Keratinocyte (primary cell): ENCODE results near the gene CREG2. TPM values are rescaled to one million over a fixed set of nuclear protein-coding genes. Genes with fewer than 3 reads are reported as not detected.

Experiments
- DNase-seq: peaks from one replicate; pipeline ENCODE4 v3.0.0-alpha.2; 2011; ENCODE audit warnings: low read depth, missing footprints, low spot score
- FAIRE-seq: peaks from 2 replicates; lab custom pipeline; 2011; peaks lifted over from hg19 to GRCh38; lab: Jason Lieb, UNC
- H2AFZ ChIP-seq: 2 replicates; pipeline ENCODE4 v1.6.0; 2012; ENCODE audit warnings: low read length, control low read depth, inconsistent platforms; ENCODE audit not compliant: control insufficient read depth
- H3K27ac ChIP-seq: 2 replicates; pipeline ENCODE4 v1.5.1; 2011; ENCODE audit warnings: low read length; ENCODE audit not compliant: control insufficient read depth, insufficient read depth
- H3K27me3 ChIP-seq: 3 replicates; pipeline ENCODE4 v1.6.0; 2011; ENCODE audit warnings: low read length; ENCODE audit not compliant: control insufficient read depth, insufficient read depth; ENCODE audit errors: extremely low read depth
- H3K36me3 ChIP-seq, 2 experiments: 2 replicates in 1 of 2; 3 replicates in 1 of 2; pipeline ENCODE4 v1.5.1; 2011; ENCODE audit warnings: low read length in 2 of 2, mild to moderate bottlenecking in 1 of 2; ENCODE audit not compliant: control insufficient read depth in 2 of 2, insufficient read depth in 2 of 2; ENCODE audit errors: extremely low read depth in 1 of 2
- H3K4me1 ChIP-seq: 3 replicates; pipeline ENCODE4 v1.5.1; 2011; ENCODE audit warnings: low read length; ENCODE audit not compliant: control insufficient read depth, insufficient read depth; ENCODE audit errors: extremely low read depth
- H3K4me2 ChIP-seq: 3 replicates; pipeline ENCODE4 v1.6.0; 2011; ENCODE audit warnings: low read depth, low read length; ENCODE audit not compliant: control insufficient read depth, insufficient read depth; ENCODE audit errors: extremely low read depth
- H3K4me3 ChIP-seq, 3 experiments: fragments of 200-600 bp in 1 of 3; sonication (generic) in 1 of 3; 2 replicates in 2 of 3; 3 replicates in 1 of 3; pipeline ENCODE4 v1.5.1; 2011 to 2016; ENCODE audit warnings: low read length in 3 of 3, mild to moderate bottlenecking in 3 of 3, control low read depth in 2 of 3, inconsistent platforms in 1 of 3, low read depth in 1 of 3, mixed read lengths in 1 of 3, mixed run types in 1 of 3, moderate library complexity in 1 of 3; ENCODE audit not compliant: control insufficient read depth in 2 of 3, insufficient read depth in 2 of 3; ENCODE audit errors: extremely low read depth in 1 of 3
- H3K79me2 ChIP-seq: 2 replicates; pipeline ENCODE4 v1.6.0; 2012; ENCODE audit warnings: low read length; ENCODE audit not compliant: control insufficient read depth, insufficient read depth
- H3K9ac ChIP-seq: 3 replicates; pipeline ENCODE4 v1.6.0; 2011; ENCODE audit warnings: low read length; ENCODE audit not compliant: control insufficient read depth, insufficient read depth; ENCODE audit errors: extremely low read depth
- H3K9me1 ChIP-seq: 3 replicates; pipeline ENCODE4 v1.6.0; 2011; ENCODE audit warnings: low read length; ENCODE audit not compliant: control insufficient read depth, insufficient read depth; ENCODE audit errors: extremely low read depth
- H3K9me3 ChIP-seq: 2 replicates; pipeline ENCODE4 v1.5.1; 2012; ENCODE audit warnings: low read depth, low read length; ENCODE audit not compliant: control insufficient read depth
- H4K20me1 ChIP-seq: 3 replicates; pipeline ENCODE4 v1.6.0; 2011; ENCODE audit warnings: low read length; ENCODE audit not compliant: control insufficient read depth, insufficient read depth; ENCODE audit errors: extremely low read depth
- CTCF ChIP-seq, 3 experiments: IDR thresholded peaks in 1 of 3; conservative IDR thresholded peaks in 1 of 3; optimal IDR thresholded peaks in 1 of 3; 2 replicates in 2 of 3; 3 replicates in 1 of 3; pipeline versions ENCODE3 to v1.5.1; 2011; ENCODE audit warnings: low read length in 3 of 3, mild to moderate bottlenecking in 3 of 3, moderate library complexity in 2 of 3, control low read depth in 1 of 3, inconsistent platforms in 1 of 3; ENCODE audit not compliant: insufficient read depth in 2 of 3; ENCODE audit errors: extremely low read depth in 1 of 3
- EZH2 ChIP-seq: IDR thresholded peaks from one replicate; pipeline ENCODE4 v1.6.1; 2012; ENCODE audit warnings: inconsistent platforms, mild to moderate bottlenecking, low read length, moderate library complexity
- dilution Hi-C: fragments of 300-500 bp; cut with MboI; formaldehyde crosslinking; loops from one replicate; pipeline ENCODE4 v1.7.0; 2020; ENCODE audit warnings: low sequenced_read_pairs; ENCODE audit not compliant: extremely low pct_ligation_motif_present
- polyA plus RNA-seq, 5 experiments: library from polyadenylated mRNA; depleted of rRNA in 3 of 5; stranded (reverse) in 3 of 5; stranded (forward) in 1 of 5; unstranded in 1 of 5; fragments of >200 nt; gene quantifications; 1 replicate in 1 of 5; 2 replicates in 3 of 5; 3 replicates in 1 of 5; pipeline versions ENCODE4 v1.2.1 to v1.2.3, GENCODE V29; 2011 to 2012; ENCODE audit warnings: missing spikeins in 2 of 5, low read depth in 1 of 5, low replicate concordance in 1 of 5

CREG2 gene
- polyA plus RNA-seq, 1 donor (not counting 4 experiments of a cell fraction or from before 2014, with no cell fraction given), result 1.7 TPM

GRCh38 chr2:101340141-101340551 is 47.2 kb downstream of the CREG2 start:
- DNase-seq (no peak), FAIRE-seq (no peak)
- Histone ChIP-seq H3K79me2 (no peaks in the 10 kb centered on the region), H3K9ac (no peak overlapping the region), H3K27me3 (no peaks in the 10 kb centered on the region), H3K36me3 (no peaks in the 10 kb centered on the region), H3K9me1 (no peaks in the 10 kb centered on the region), H3K27ac (no peak overlapping the region), H3K4me2 (no peak overlapping the region), H4K20me1 (no peaks in the 10 kb centered on the region), H3K9me3 (no peaks in the 10 kb centered on the region), H2AFZ (no peak overlapping the region), H3K4me3 (no peak overlapping the region), H3K4me1 (peaks cover 10% of the 10 kb centered on the region)
- TF ChIP-seq CTCF (optimal IDR thresholded peaks at IDR 0.05 in 1 of 3, IDR thresholded peaks at IDR 0.05 in 1 of 3, conservative IDR thresholded peaks at IDR 0.05 in 1 of 3; ENCODE audit: extremely low read depth in 1 of 3, insufficient read depth in 2 of 3, low read length in 3 of 3), result no peak
- no peak for TF ChIP-seq EZH2
- dilution Hi-C loops, result no loop called here

- no peak for TF ChIP-seq EZH2
- no peak for TF ChIP-seq CTCF (optimal IDR thresholded peaks at IDR 0.05 in 1 of 3, IDR thresholded peaks at IDR 0.05 in 1 of 3, conservative IDR thresholded peaks at IDR 0.05 in 1 of 3; ENCODE audit: extremely low read depth in 1 of 3, insufficient read depth in 2 of 3, low read length in 3 of 3)
- Histone ChIP-seq H3K9me1 (no peaks in the 10 kb centered on the region), H3K9ac (no peak overlapping the region), H3K4me2 (no peak overlapping the region), H2AFZ (no peak overlapping the region), H3K9me3 (no peaks in the 10 kb centered on the region), H3K4me3 (no peak overlapping the region), H3K27me3 (no peaks in the 10 kb centered on the region), H3K36me3 (no peaks in the 10 kb centered on the region), H4K20me1 (no peaks in the 10 kb centered on the region), H3K27ac (no peak overlapping the region), H3K4me1 (peaks cover 10% of the 10 kb centered on the region), H3K79me2 (no peaks in the 10 kb centered on the region)
- dilution Hi-C loops, result no loop called here
- DNase-seq, result no peak
- no peak for FAIRE-seq
These were observed 47.9 kb downstream of the CREG2 start for GRCh38 chr2:101339266-101339880.
